HG02870 (cell line): ENCODE results near the gene DUSP28.
"Not testable (repeated sequence)": the region's sequence is repeated elsewhere in the genome, so short reads cannot be mapped to it uniquely, and the experiment has no call there.

Experiments used
- ATAC-seq: cut with Tn5 transposase; IDR thresholded peaks from one replicate; pipeline ENCODE4 v1.9.1; 2021; ENCODE audit warnings: mild to moderate bottlenecking, moderate library complexity; ENCODE audit not compliant: unreplicated experiment

Gene DUSP28

GRCh38 chr2:240558236-240558761, 1.9 kb upstream of the DUSP28 start:
- ATAC-seq = no peak

DNA sequence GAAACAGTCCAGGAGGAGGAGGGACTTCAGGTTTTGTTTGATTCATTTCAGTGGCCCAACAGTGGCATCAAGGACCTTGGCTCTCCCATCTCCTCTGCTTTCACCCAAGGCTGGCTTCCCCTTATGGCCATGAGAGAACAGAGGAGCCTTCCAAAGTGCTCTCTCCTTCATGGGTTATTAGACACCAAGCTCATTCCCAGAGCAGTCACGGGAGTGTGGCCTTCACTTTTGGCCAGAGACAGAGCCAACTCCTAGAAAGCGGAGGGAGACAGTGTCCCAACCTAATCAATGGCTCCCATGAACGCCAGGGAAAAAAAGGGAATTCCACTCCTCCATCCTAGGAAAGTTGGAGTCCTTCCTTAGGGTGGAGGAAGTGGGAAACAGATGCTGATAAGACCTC, 871 bp upstream of the DUSP28 start:
- ATAC-seq = no peak

- ATAC-seq = peak; percentile 57
Measured at GRCh38 chr2:240560480-240561324, 545 bp downstream of the DUSP28 start.

- ATAC-seq = peak; percentile 2
Measured at GRCh38 chr2:240561325-240561971, 1.3 kb downstream of the DUSP28 start.

DNA sequence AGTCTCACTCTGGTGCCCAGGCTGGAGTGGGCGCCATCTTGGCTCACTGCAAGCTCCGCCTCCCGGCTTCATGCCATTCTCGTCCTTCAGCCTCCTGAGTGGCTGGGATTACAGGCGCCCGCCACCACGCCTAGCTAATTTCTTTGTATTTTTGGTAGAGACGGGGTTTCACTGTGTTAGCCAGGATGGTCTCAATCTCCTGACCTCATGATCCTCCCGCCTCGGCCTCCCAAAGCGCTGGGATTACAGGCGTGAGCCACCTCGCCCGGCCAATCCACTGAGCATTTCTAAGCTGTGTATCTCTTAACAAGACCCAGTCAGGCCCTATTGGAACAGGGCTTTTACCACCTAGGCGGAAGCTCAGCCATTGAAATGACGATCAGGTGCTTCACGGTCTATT, 3.1 kb downstream of the DUSP28 start:
- ATAC-seq = not testable (repeated sequence)

- no peak for ATAC-seq
Measured at GRCh38 chr2:240563951-240564560, 3.9 kb downstream of the DUSP28 start.

GRCh38 chr2:240564561-240565332, 4.6 kb downstream of the DUSP28 start:
- ATAC-seq = no peak

DNA sequence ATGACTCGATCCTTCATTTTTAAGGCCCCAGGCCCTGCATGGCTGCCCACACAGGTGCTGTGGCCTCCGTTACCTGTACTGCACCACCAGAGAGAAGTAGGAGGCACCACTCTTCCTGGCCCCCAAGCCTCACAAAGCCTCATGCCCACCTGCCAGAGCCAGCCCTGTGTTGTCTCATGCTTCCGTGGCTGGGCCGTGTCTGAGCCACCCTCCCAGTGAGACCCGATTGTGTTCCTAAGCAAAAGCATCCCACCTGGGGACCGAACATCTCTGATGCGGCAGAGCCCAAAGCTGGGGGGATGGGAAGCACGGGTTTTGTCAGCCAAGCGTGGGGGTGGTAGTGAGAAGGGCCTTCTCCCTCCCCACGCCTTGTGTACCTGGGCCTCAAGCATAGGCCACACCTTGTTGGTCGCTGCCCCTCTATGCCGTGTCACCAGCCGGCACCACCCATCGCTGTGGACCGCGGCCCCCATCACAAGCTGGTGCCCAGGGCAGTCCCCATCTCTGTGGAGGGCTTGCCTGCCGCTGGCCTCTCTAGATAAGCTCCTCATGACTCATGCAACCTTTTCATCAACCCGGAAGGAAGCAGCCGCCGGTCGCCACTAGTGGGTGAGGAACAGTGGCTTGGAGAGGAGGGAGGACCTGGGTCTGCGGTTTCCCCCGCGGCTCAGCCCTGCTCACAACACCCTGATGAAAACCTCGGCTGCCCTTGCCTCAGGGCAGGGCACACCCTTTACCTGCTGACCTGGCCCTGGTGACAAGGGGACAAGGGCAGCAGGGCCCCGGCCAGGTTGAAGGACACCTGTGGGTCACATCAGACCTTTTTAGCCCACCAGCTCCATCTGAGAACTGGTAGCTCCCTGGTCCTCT, 5.4 kb downstream of the DUSP28 start:
- ATAC-seq = peak; percentile 30

DNA sequence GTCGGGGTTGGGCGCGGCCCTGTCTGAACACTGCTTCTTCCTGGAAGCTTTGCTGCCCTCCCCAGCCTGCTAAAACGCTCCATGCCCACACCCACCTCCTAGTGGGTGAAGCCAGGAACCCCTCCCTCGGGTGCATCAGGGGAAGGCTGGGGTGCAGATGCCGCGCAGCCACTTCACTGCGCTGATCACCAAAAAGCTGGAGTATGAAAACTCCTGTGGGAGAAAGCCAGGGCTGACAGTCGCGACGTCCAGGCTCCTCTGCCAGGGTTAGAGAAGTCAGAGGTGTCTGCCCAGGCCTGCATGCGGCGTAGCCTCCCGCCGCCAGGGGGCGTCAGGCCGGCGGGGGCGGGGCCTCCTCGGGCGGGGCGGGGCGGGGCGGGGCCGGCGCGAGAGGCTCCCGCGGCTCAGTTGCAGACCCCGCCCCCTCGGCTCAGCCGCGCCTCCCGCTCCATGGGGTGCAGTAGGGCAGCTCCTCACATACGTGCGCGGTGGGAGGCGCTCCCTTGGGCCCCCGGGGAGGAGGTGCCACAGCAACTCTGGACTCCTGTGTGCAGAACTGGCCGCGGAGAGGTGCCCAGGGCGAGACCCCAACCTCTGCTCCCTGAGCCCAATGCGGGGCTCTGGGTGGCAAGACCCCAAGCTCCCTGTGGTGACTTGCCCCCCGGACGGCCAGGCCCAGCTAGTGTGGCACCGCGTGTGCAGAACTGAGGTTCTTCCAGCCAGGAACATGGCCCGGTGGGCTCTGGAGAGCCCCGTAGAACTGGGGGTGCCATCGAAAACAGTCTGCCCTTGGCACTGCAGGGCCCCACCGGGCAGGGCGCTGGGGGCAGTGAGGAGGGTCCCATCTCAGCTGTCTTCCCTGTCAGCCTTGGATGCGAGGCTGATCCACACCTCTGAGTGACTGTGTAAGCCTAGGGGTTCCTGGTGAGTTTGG, 6.3 kb downstream of the DUSP28 start:
- ATAC-seq = peak; percentile 34

DNA sequence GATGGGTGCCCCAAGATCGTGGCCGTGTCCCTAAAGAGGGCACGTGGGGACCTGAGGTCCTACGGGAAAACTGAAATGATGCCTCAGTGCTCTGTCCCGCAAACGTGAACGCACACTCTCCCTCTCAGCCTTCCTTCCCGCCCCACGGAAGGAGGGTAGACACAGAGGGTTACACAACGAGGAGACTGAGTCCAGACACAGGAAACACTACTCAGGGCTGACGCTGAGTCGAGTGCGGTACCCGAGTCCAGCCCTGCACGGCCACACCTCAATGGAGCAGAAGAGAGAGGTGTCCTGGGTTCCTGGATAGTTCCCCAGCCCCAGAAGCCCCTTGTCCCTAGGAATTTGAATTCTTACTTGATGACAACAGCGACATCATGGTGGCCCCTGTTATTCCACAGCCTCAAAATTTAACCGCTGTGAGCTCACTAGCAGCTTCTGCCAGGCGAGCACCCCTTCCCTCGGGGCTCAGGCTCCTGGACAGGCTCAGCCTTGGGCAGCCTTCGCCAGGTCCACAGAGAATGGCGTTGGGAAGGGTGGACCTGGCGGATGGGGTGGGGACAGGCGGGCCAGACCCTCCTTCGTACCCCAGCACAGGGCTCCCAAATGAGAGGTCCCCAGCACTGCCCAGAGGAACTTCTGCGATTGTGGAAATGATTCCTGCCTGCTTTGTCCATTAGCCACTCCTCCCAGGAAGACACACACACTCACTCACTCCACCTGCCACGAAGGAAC, 7.1 kb downstream of the DUSP28 start:
- ATAC-seq = no peak

DNA sequence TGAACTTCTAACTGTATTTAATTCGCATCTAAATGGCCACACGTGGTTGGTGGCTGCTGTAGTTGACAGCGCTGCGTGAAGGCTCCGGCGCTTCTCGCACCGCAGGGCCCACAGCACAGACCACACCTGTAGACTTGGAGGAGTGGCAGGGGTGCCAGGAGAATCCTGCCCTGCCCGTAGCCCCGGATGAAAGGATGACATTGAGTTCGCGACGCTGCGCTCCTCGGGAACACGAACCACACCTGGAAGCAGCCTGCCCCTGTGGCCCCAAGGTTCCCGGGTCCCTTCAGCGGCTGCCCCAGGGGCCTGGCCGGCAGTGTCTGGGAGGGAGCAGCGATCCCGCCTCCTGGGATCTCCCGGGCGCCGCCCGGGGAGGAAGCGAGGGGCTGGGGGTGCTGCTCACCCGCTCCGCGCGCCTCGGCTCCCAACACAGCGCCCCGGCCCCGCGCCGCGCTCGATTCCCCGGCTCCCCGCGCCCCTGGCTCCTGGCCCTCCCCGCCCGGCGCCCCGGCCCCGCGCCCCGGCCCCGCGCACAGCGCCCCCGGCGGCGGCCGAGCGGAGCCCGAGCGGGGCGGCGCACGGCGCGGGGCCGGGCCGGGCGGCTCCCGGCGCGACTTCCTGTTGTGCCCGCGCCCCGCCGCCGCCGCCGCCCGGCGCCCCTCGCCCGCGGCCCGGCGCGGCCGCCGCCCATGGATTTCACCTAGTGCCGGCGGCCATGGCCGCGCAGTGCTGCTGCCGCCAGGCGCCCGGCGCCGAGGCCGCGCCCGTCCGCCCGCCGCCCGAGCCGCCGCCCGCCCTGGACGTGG, 7.9 kb downstream of the DUSP28 start, which contains the start of gene RNPEPL1:
RNPEPL1 (plus strand) TSS at position 613 of the 806 bp plus-strand sequence; CDS start at position 716, 103 bp downstream.
- no peak for ATAC-seq

- no peak for ATAC-seq
Measured at GRCh38 chr2:240568678-240569522, 8.7 kb downstream of the DUSP28 start.

DNA sequence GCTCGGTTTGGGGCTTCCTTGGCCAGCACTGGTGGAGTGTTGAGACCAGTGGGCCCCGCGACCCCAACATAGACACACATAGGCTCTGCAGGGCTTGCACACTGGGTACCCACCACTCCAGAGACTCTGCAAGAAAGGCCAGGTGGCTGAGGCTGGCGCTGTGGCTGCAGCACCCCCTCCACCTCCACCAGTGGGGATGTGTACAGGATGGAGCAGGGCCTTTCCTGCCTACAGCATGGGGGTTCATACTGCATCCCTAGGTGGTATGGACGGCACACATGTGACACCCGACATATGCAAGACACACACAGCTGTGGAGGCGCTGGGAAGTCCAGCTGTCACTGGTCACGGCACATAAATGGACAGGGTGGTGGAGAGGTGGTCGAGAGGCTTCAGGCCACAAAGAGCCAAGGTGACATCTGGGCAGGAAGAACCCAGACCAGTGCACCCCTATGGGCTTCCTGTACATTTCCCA, 9.4 kb downstream of the DUSP28 start:
- ATAC-seq = no peak

GRCh38 chr2:240569998-240570530, 9.9 kb downstream of the DUSP28 start:
- no peak for ATAC-seq

DNA sequence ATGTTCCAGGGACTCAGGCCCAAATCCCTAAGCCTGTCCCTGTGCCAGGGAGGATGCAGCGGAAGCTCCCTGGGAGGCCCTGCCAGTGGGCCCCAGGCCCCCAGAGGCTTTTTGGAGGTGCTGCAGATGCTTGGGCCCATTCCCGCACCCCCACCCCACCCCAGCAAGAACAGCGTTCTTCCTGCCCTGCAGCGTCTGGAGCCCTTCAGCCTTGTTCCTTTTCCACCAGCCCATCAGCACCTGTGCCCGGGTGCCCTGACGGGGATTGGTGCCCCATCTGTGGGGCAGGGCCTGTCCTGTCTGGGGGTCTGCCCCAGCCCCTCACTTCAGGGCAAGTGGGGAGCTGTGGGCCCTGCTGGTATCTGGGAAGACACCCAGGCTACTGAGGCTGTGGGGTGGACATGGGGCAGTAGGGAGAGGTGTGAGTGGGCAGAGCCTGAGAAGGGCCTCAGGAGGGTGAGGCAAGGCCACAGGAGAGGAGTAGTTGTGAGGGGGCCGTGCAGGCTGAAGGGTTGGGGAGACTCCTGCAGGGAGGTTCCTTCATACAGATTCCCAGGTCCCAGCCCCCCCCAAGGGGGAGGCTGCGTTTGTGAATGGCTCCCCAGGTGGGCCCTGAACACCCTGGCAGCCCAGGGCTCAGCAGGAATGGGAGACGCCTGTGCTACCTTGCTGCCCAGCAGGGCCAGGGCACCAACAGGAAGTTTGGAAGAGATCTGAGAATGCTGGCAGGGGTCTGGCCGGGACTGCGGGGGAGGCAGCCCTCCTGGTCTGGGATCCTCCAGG, 10.6 kb downstream of the DUSP28 start:
- ATAC-seq = no peak
